SK-N-SH (cell line): ENCODE data around the gene EIF5. TPM values are rescaled to one million over a fixed set of nuclear protein-coding genes. Genes with fewer than 3 reads are reported as not detected.

ENCODE experiments used
- CTCF ChIA-PET: fragments of 300-600, 350-600 bp; formaldehyde crosslinking; extraction: SDS; loops from one replicate; lab custom pipeline; 2021; lab: Yijun Ruan, JAX
- POLR2A ChIA-PET: fragments of 350-600 bp; sonication (Branson Sonifier 250); formaldehyde crosslinking; extraction: SDS; loops from one replicate; lab custom pipeline; 2020; ENCODE audit warnings: antibody characterized with exemption, inconsistent platforms; lab: Yijun Ruan, JAX
- DNase-seq: peaks from one replicate; pipeline ENCODE4 v3.0.0; 2012
- H2AFZ ChIP-seq: fragments of 200-600 bp; sonication (generic); 2 replicates; pipeline ENCODE4 v1.8.1; 2016; ENCODE audit warnings: antibody characterized with exemption, mild to moderate bottlenecking, low read depth
- H3F3A ChIP-seq: fragments of 200-600 bp; sonication (generic); replicated peaks from 2 replicates; pipeline ENCODE3; 2016; ENCODE audit warnings: antibody characterized with exemption, mild to moderate bottlenecking; ENCODE audit not compliant: insufficient read depth
- H3K27ac ChIP-seq, 2 experiments: fragments of 200-500 bp in 1 of 2; fragments of 200-600 bp in 1 of 2; sonication (Bioruptor generic) in 1 of 2; sonication (generic), shearing (Covaris generic) in 1 of 2; 2 replicates each; pipeline versions ENCODE4 v1.5.1 to v1.6.1; 2014 to 2016; ENCODE audit warnings: low read depth in 2 of 2, inconsistent platforms in 1 of 2, low read length in 1 of 2, mild to moderate bottlenecking in 1 of 2, mixed read lengths in 1 of 2
- H3K27me3 ChIP-seq: fragments of 200-600 bp; sonication (generic), shearing (Covaris generic); 2 replicates; pipeline ENCODE4 v1.6.1; 2016; ENCODE audit warnings: mixed run types; ENCODE audit not compliant: insufficient read depth
- H3K36me3 ChIP-seq, 2 experiments: fragments of 200-500 bp in 1 of 2; fragments of 200-600 bp in 1 of 2; sonication (Bioruptor generic) in 1 of 2; sonication (generic) in 1 of 2; replicated peaks in 1 of 2; 2 replicates each; pipeline versions ENCODE3 to v1.5.1; 2014 to 2016; ENCODE audit warnings: low read length in 1 of 2, mild to moderate bottlenecking in 1 of 2; ENCODE audit not compliant: insufficient read depth in 2 of 2, control insufficient read depth in 1 of 2
- H3K4me1 ChIP-seq, 2 experiments: fragments of 200-500 bp in 1 of 2; fragments of 200-600 bp in 1 of 2; sonication (Bioruptor generic) in 1 of 2; sonication (generic), shearing (Covaris generic) in 1 of 2; 2 replicates each; pipeline versions ENCODE4 v1.5.1 to v1.6.1; 2014 to 2016; ENCODE audit warnings: low read depth in 1 of 2, low read length in 1 of 2, mixed run types in 1 of 2; ENCODE audit not compliant: insufficient read depth in 2 of 2, control insufficient read depth in 1 of 2
- H3K4me2 ChIP-seq: fragments of 200-600 bp; sonication (generic), shearing (Covaris generic); 2 replicates; pipeline ENCODE4 v1.6.1; 2017; ENCODE audit warnings: mixed run types
- H3K4me3 ChIP-seq, 2 experiments: fragments of 200-500 bp in 1 of 2; fragments of 200-600 bp in 1 of 2; sonication (Bioruptor generic) in 1 of 2; sonication (generic), shearing (Covaris generic) in 1 of 2; 2 replicates each; pipeline versions ENCODE4 v1.5.1 to v1.8.1; 2014 to 2016; ENCODE audit warnings: low read depth in 2 of 2, inconsistent platforms in 1 of 2, low read length in 1 of 2, mild to moderate bottlenecking in 1 of 2, mixed read lengths in 1 of 2, moderate library complexity in 1 of 2
- H3K79me2 ChIP-seq: fragments of 200-600 bp; sonication (generic); 2 replicates; pipeline ENCODE4 v1.8.1; 2017; ENCODE audit warnings: mild to moderate bottlenecking; ENCODE audit not compliant: insufficient read depth
- H3K9ac ChIP-seq: fragments of 200-600 bp; sonication (generic); 2 replicates; pipeline ENCODE4 v1.6.1; 2017; ENCODE audit warnings: mixed run types
- H3K9me2 ChIP-seq: fragments of 200-600 bp; sonication (generic); 2 replicates; pipeline ENCODE4 v1.6.1; 2017; ENCODE audit warnings: mixed run types
- H3K9me3 ChIP-seq: fragments of 200-600 bp; sonication (generic); 2 replicates; pipeline ENCODE4 v1.6.1; 2017; ENCODE audit warnings: mixed run types, mild to moderate bottlenecking, moderate library complexity
- H4K20me1 ChIP-seq: fragments of 200-600 bp; sonication (generic); 2 replicates; pipeline ENCODE4 v1.6.1; 2017; ENCODE audit warnings: mild to moderate bottlenecking, mixed run types; ENCODE audit not compliant: insufficient read depth
- CTCF ChIP-seq: fragments of 200-600 bp; sonication (generic); IDR thresholded peaks from 2 replicates; pipeline ENCODE4 v1.6.1; 2017; ENCODE audit warnings: antibody characterized with exemption, mild to moderate bottlenecking, moderate library complexity
- GATA2 ChIP-seq: sonication (generic); formaldehyde crosslinking; IDR thresholded peaks from 2 replicates; pipeline ENCODE4 v1.5.0; 2020; ENCODE audit warnings: mild to moderate bottlenecking, missing genetic modification reagents
- RAD21 ChIP-seq: IDR thresholded peaks from 2 replicates; pipeline ENCODE4 v1.6.1; 2012; ENCODE audit warnings: mild to moderate bottlenecking, low read length
- SMC3 ChIP-seq: IDR thresholded peaks from 2 replicates; pipeline ENCODE4 v1.6.1; 2012; ENCODE audit warnings: low read depth, low read length, improper control_type of control experiment
- WGBS: methylation state at CpG from one replicate; pipeline ENCODE4 v1.1.6; 2017; ENCODE audit warnings: low lambda C conversion rate; 5-methylcytosine and 5-hydroxymethylcytosine counted together
- polyA plus RNA-seq, 3 experiments: library from polyadenylated mRNA; depleted of rRNA; stranded (reverse); fragments of >200 nt; gene quantifications; 2 replicates each; pipeline ENCODE4 v1.2.3, GENCODE V29; 2012
- small RNA-seq, 7 experiments: library from RNA; depleted of rRNA; stranded (forward); fragments of <200 nt; gene quantifications; one replicate each; pipeline ENCODE3, GENCODE V24; 2012

EIF5 gene
- polyA plus RNA-seq, 1 of the 3 experiments (the other 2 are of a cell fraction) = 127 TPM

- H3K36me3 ChIP-seq = no peaks in the 10 kb centered on the region
- CTCF ChIA-PET = interaction anchor here (0.5 to 2.7 kb wide), 27 partner anchors 9 to 305 kb away, joined by 3 to 25 read pairs (median 4); partner anchors contain the start of gene MARK3
- 0 out of 2 replicates have a peak overlapping the region, but pooled peaks have one; percentile 17 for H3K4me2 ChIP-seq
- no peak overlapping the region for H2AFZ ChIP-seq
- DNase-seq = peak; percentile 50
- peaks cover 12% of the 10 kb centered on the region for H3F3A ChIP-seq
- H3K4me1 ChIP-seq = peaks cover 2 to 50% of the 10 kb centered on the region in 2 experiments
- H4K20me1 ChIP-seq = peaks cover 100% of the 10 kb centered on the region
- no peaks in the 10 kb centered on the region for H3K9me3 ChIP-seq
- H3K9me2 ChIP-seq = no peaks in the 10 kb centered on the region
- H3K79me2 ChIP-seq = peaks cover 100% of the 10 kb centered on the region
- peak overlapping the region in 1 of 2 experiments; percentile 19; a peak in 1 of 4 replicates for H3K27ac ChIP-seq
- POLR2A ChIA-PET = no interaction called here
- 52% methylated on average over 8 of the region's 9 CpGs for WGBS
- no peaks in the 10 kb centered on the region for H3K27me3 ChIP-seq
- H3K4me3 ChIP-seq = peak overlapping the region in 1 of 2 experiments; percentile 4; a peak in 1 of 4 replicates
- H3K9ac ChIP-seq = no peak overlapping the region
- TF ChIP-seq RAD21 (peak; percentile 46), CTCF (peak; percentile 79), SMC3 (peak; percentile 20; the same call in 1 of the 2 replicates), GATA2 (CRISPR knock-in tag) (no peak)
Measured at GRCh38 chr14:103393676-103394626, 59.9 kb downstream of the EIF5 start.

Small RNA genes within 50 kb of the gene (small RNA-seq; reads per million reads assigned to genes)
- gene SNORA28 = 31.1 to 1,302 (median 89.2) reads per million in 7 experiments

Other genes starting within 250 kb of the EIF5 start
- 0.21 and 0.46 TPM in 2 replicates for gene EXOC3L4, start 239.5 kb upstream of the EIF5 start, polyA plus RNA-seq (2012; rRNA removed)
- gene TNFAIP2, start 210.8 kb upstream of the EIF5 start, polyA plus RNA-seq (2012; rRNA removed) = 11.8 and 16.0 TPM in 2 replicates
- gene MARK3, start 51.2 kb downstream of the EIF5 start, polyA plus RNA-seq (2012; rRNA removed) = 73.4 and 94.5 TPM in 2 replicates
- gene CKB, start 188.6 kb downstream of the EIF5 start, polyA plus RNA-seq (2012; rRNA removed) = 47.6 and 53.0 TPM in 2 replicates
- 15.8 and 18.1 TPM in 2 replicates for gene TRMT61A, start 195.0 kb downstream of the EIF5 start, polyA plus RNA-seq (2012; rRNA removed)
- 5.2 and 5.9 TPM in 2 replicates for gene BAG5, start 228.4 kb downstream of the EIF5 start, polyA plus RNA-seq (2012; rRNA removed)
- 25.2 and 25.4 TPM in 2 replicates for gene COA8, start 228.7 kb downstream of the EIF5 start, polyA plus RNA-seq (2012; rRNA removed)